ENCODE measurements around the gene FETUB.
"Not testable (repeated sequence)": the region's sequence is repeated elsewhere in the genome, so short reads cannot be mapped to it uniquely, and the experiment has no call there.

The FETUB gene

GRCh38 chr3:186671051-186671450 is 30.9 kb downstream of the FETUB start:
- no peak overlapping the region for H3K27ac Mint-ChIP-seq (ENCODE audit: low read depth)
- no peak for ATAC-seq (replicated peaks; ENCODE audit: extremely low read depth, poor library complexity, severe bottlenecking)
- no peaks in the 10 kb centered on the region for H3K4me1 Mint-ChIP-seq
- no peaks in the 10 kb centered on the region for H3K36me3 Mint-ChIP-seq (ENCODE audit: insufficient read depth)
- DNase-seq (ENCODE audit: low spot score in 2 of 2) = no peak
- H3K27me3 Mint-ChIP-seq = peaks cover 34% of the 10 kb centered on the region
- no peaks in the 10 kb centered on the region for H3K9me3 Mint-ChIP-seq
- no peak overlapping the region for H3K4me3 Mint-ChIP-seq

GRCh38 chr3:186678604-186679003 is 38.4 kb downstream of the FETUB start:
- no peaks in the 10 kb centered on the region for H3K4me1 Mint-ChIP-seq
- no peak overlapping the region for H3K4me3 Mint-ChIP-seq
- no peak for DNase-seq (ENCODE audit: low spot score in 2 of 2)
- no peak for ATAC-seq (replicated peaks; ENCODE audit: extremely low read depth, poor library complexity, severe bottlenecking)
- H3K27ac Mint-ChIP-seq (ENCODE audit: low read depth) = no peak overlapping the region
- no peaks in the 10 kb centered on the region for H3K9me3 Mint-ChIP-seq
- H3K36me3 Mint-ChIP-seq (ENCODE audit: insufficient read depth) = no peaks in the 10 kb centered on the region
- peaks cover 88% of the 10 kb centered on the region for H3K27me3 Mint-ChIP-seq

- Mint-ChIP-seq H3K27me3 (peaks cover 83% of the 10 kb centered on the region), H3K9me3 (no peaks in the 10 kb centered on the region), H3K36me3 (ENCODE audit: insufficient read depth) (no peaks in the 10 kb centered on the region), H3K27ac (ENCODE audit: low read depth) (no peak overlapping the region), H3K4me3 (no peak overlapping the region), H3K4me1 (no peaks in the 10 kb centered on the region)
- DNase-seq (ENCODE audit: low spot score in 2 of 2) (no peak), ATAC-seq (replicated peaks; ENCODE audit: extremely low read depth, poor library complexity, severe bottlenecking) (no peak)
Observed at GRCh38 chr3:186679151-186679550, 39.0 kb downstream of the FETUB start.

- ATAC-seq (replicated peaks; ENCODE audit: extremely low read depth, poor library complexity, severe bottlenecking) (no peak), DNase-seq (ENCODE audit: low spot score in 2 of 2) (no peak)
- no peak overlapping the region for H3K4me3 Mint-ChIP-seq
- H3K4me1 Mint-ChIP-seq = peaks cover 6% of the 10 kb centered on the region
- no peaks in the 10 kb centered on the region for H3K36me3 Mint-ChIP-seq (ENCODE audit: insufficient read depth)
- H3K27ac Mint-ChIP-seq (ENCODE audit: low read depth) = no peak overlapping the region
- H3K9me3 Mint-ChIP-seq = peaks cover 10% of the 10 kb centered on the region
- peaks cover 79% of the 10 kb centered on the region for H3K27me3 Mint-ChIP-seq
Observed at GRCh38 chr3:186680869-186681268, 40.7 kb downstream of the FETUB start.

- H3K27me3 Mint-ChIP-seq = peaks cover 63% of the 10 kb centered on the region
- no peak for ATAC-seq (replicated peaks; ENCODE audit: extremely low read depth, poor library complexity, severe bottlenecking)
- H3K9me3 Mint-ChIP-seq = peaks cover 10% of the 10 kb centered on the region
- no peak for DNase-seq (ENCODE audit: low spot score in 2 of 2)
- H3K4me3 Mint-ChIP-seq = no peak overlapping the region
- no peaks in the 10 kb centered on the region for H3K36me3 Mint-ChIP-seq (ENCODE audit: insufficient read depth)
- H3K4me1 Mint-ChIP-seq = peaks cover 14% of the 10 kb centered on the region
- H3K27ac Mint-ChIP-seq (ENCODE audit: low read depth) = no peak overlapping the region
Observed at GRCh38 chr3:186682812-186683211, 42.6 kb downstream of the FETUB start.

- H3K9me3 Mint-ChIP-seq = peaks cover 10% of the 10 kb centered on the region
- H3K4me1 Mint-ChIP-seq = peaks cover 14% of the 10 kb centered on the region
- H3K27ac Mint-ChIP-seq (ENCODE audit: low read depth) = no peak overlapping the region
- H3K27me3 Mint-ChIP-seq = peaks cover 55% of the 10 kb centered on the region
- no peaks in the 10 kb centered on the region for H3K36me3 Mint-ChIP-seq (ENCODE audit: insufficient read depth)
- no peak for ATAC-seq (replicated peaks; ENCODE audit: extremely low read depth, poor library complexity, severe bottlenecking)
- no peak overlapping the region for H3K4me3 Mint-ChIP-seq
- DNase-seq (ENCODE audit: low spot score in 2 of 2) = no peak
Observed at GRCh38 chr3:186683979-186684378, 43.8 kb downstream of the FETUB start.

- peaks cover 41% of the 10 kb centered on the region for H3K27me3 Mint-ChIP-seq
- H3K4me1 Mint-ChIP-seq = peaks cover 25% of the 10 kb centered on the region
- H3K36me3 Mint-ChIP-seq (ENCODE audit: insufficient read depth); H3K9me3 Mint-ChIP-seq; H3K4me3 Mint-ChIP-seq; DNase-seq (ENCODE audit: low spot score in 2 of 2); H3K27ac Mint-ChIP-seq (ENCODE audit: low read depth): not testable (repeated sequence)
- peak; percentile 64 for ATAC-seq (replicated peaks; ENCODE audit: extremely low read depth, poor library complexity, severe bottlenecking)
Observed at GRCh38 chr3:186686475-186686874, 46.3 kb downstream of the FETUB start.

GRCh38 chr3:186687120-186687651 is 47.0 kb downstream of the FETUB start:
- DNase-seq (ENCODE audit: low spot score in 2 of 2) = no peak
- H3K36me3 Mint-ChIP-seq (ENCODE audit: insufficient read depth) = no peaks in the 10 kb centered on the region
- H3K4me1 Mint-ChIP-seq = peaks cover 33% of the 10 kb centered on the region
- H3K27ac Mint-ChIP-seq (ENCODE audit: low read depth) = no peak overlapping the region
- H3K27me3 Mint-ChIP-seq = peaks cover 34% of the 10 kb centered on the region
- no peak for ATAC-seq (replicated peaks; ENCODE audit: extremely low read depth, poor library complexity, severe bottlenecking)
- peaks cover 10% of the 10 kb centered on the region for H3K9me3 Mint-ChIP-seq
- no peak overlapping the region for H3K4me3 Mint-ChIP-seq

- not testable (repeated sequence) for H3K27ac Mint-ChIP-seq (ENCODE audit: low read depth); H3K4me3 Mint-ChIP-seq; ATAC-seq (replicated peaks; ENCODE audit: extremely low read depth, poor library complexity, severe bottlenecking); H3K9me3 Mint-ChIP-seq; H3K36me3 Mint-ChIP-seq (ENCODE audit: insufficient read depth); DNase-seq (ENCODE audit: low spot score in 2 of 2)
- peaks cover 14% of the 10 kb centered on the region for H3K27me3 Mint-ChIP-seq
- H3K4me1 Mint-ChIP-seq = peaks cover 32% of the 10 kb centered on the region
Observed at GRCh38 chr3:186690304-186690703, 50.1 kb downstream of the FETUB start.

GRCh38 chr3:186691676-186692075 is 51.5 kb downstream of the FETUB start:
- peaks cover 9% of the 10 kb centered on the region for H3K27me3 Mint-ChIP-seq
- H3K27ac Mint-ChIP-seq (ENCODE audit: low read depth) = no peak overlapping the region
- ATAC-seq (replicated peaks; ENCODE audit: extremely low read depth, poor library complexity, severe bottlenecking) = no peak
- H3K4me3 Mint-ChIP-seq = peak overlapping the region; percentile 3
- H3K36me3 Mint-ChIP-seq (ENCODE audit: insufficient read depth) = no peaks in the 10 kb centered on the region
- H3K9me3 Mint-ChIP-seq = no peaks in the 10 kb centered on the region
- peaks cover 20% of the 10 kb centered on the region for H3K4me1 Mint-ChIP-seq
- DNase-seq (ENCODE audit: low spot score in 2 of 2) = no peak

- Mint-ChIP-seq H3K27me3 (peaks cover 9% of the 10 kb centered on the region), H3K36me3 (ENCODE audit: insufficient read depth) (no peaks in the 10 kb centered on the region), H3K4me3 (no peak overlapping the region), H3K27ac (ENCODE audit: low read depth) (no peak overlapping the region), H3K9me3 (no peaks in the 10 kb centered on the region), H3K4me1 (peaks cover 19% of the 10 kb centered on the region)
- ATAC-seq (replicated peaks; ENCODE audit: extremely low read depth, poor library complexity, severe bottlenecking) = no peak
- no peak for DNase-seq (ENCODE audit: low spot score in 2 of 2)
Observed at GRCh38 chr3:186693843-186694242, 53.6 kb downstream of the FETUB start.

GRCh38 chr3:186694288-186695032 is 54.3 kb downstream of the FETUB start:
- Mint-ChIP-seq H3K9me3 (no peaks in the 10 kb centered on the region), H3K36me3 (ENCODE audit: insufficient read depth) (no peaks in the 10 kb centered on the region), H3K4me1 (peaks cover 19% of the 10 kb centered on the region), H3K27ac (ENCODE audit: low read depth) (no peak overlapping the region), H3K4me3 (no peak overlapping the region), H3K27me3 (peaks cover 9% of the 10 kb centered on the region)
- DNase-seq (ENCODE audit: low spot score in 2 of 2) (no peak), ATAC-seq (replicated peaks; ENCODE audit: extremely low read depth, poor library complexity, severe bottlenecking) (no peak)

- Mint-ChIP-seq H3K27ac (ENCODE audit: low read depth) (no peak overlapping the region), H3K36me3 (ENCODE audit: insufficient read depth) (no peaks in the 10 kb centered on the region), H3K27me3 (no peaks in the 10 kb centered on the region), H3K4me3 (no peak overlapping the region), H3K9me3 (no peaks in the 10 kb centered on the region), H3K4me1 (peaks cover 7% of the 10 kb centered on the region)
- ATAC-seq (replicated peaks; ENCODE audit: extremely low read depth, poor library complexity, severe bottlenecking) (no peak), DNase-seq (ENCODE audit: low spot score in 2 of 2) (no peak)
Observed at GRCh38 chr3:186696522-186696921, 56.3 kb downstream of the FETUB start.

Measured in central memory CD8-positive, alpha-beta T cell (primary cell).